GM18526 (cell line): ENCODE results near the gene FZR1.
A peak's percentile ranks its signal among the peaks of the same experiment; 100 is the strongest.

Experiments
- POLR2A ChIP-seq: IDR thresholded peaks from 3 replicates; pipeline ENCODE4 v1.6.1; 2011; ENCODE audit not compliant: insufficient read length; ENCODE audit errors: extremely low read depth

The FZR1 gene

DNA sequence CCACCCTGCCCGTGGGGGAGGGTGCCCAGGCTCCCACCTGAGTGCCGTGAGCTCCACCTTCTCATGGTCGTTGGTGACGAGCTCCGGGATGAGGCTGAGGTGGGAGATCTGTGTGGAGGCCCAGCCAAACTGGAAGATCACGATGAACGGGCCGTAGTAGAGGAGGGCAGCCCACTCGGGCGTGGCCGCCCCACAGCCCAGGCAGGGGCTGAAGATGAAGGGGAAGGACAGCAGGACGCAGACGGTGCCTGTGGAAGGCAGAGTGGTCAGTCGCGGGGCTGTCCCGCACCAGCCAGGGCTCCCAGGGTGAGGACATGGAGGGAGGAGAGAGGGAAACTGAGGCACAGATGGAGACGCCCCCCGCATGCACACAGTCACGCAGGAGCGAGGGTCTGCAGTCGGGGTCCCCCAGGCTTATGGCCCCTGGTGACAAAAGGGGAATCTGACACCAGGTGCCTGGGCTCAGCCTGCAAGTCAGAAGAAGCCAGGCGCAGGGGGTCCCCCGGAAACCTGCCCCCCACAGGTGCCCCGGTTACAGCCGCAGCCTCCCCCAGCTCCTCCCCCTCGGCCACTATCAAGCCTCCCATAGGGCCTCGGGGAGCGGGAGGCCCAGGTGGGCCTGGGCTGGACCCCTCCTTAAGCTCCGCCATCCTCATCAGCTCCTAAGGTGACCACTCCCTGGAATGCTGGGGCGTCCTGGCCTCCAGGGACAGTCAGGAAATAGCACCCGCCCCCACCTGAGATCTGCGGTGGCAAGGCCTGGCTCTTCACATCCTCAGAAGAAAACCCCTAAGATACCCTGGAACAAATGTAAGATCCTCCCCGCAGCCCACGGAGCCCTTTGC lies 45.1 kb downstream of the FZR1 start:
- no peak for TF ChIP-seq POLR2A

DNA sequence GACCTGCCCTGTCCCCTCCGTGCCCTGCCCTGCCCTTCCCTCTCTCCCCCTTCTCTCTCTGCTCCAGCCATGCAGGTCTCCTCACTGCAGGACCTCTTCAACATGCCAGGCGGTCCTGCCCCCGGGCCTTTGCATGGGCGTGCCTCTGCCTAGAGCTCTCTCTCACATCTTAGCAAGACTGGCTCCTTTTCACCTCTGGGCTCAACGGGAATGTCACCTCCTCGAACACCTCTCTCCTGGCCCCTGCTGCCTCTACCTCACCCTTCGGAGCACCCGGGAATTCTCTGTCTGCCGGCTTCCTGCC lies 45.6 kb downstream of the FZR1 start:
- no peak for TF ChIP-seq POLR2A

DNA sequence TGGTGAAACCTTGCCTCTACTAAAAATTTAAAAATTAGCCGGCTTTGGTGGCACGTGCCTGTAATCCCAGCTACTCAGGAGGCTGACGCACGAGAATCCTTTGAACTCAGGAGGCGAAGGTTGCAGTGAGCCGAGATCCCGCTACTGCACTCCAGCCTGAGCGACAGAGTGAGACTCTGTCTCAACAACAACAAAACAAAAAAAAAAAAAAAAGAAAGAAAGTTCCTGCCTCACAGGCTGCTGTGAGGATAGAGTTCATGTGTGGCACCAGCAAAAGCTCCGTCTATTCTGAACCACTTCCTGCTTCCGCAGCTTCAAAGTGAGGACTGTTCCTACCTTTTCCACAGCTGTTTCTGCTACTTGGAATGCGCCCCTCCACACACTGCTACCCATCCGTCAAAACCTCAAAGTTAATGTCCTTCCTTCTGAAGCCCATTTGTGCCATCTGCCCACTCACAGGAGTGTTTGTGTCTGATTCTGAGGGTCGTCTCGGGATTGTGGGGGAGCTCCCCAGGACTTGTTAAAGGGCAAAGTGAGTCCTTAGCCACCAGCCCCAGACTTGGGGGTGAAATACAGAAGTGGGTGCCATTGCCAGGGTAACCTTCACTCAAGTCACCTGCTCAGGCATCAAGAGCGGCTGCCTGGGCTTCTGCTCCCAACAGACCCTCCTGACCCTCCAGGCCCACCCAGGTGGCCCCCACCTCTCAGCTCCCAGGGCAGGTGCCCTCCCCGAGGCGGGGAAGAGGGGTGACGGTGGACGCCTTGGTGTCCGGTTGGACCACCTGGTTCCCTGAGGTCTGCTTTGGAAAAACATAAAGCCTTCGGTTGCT lies 48.4 kb downstream of the FZR1 start:
- TF ChIP-seq POLR2A, result no peak

DNA sequence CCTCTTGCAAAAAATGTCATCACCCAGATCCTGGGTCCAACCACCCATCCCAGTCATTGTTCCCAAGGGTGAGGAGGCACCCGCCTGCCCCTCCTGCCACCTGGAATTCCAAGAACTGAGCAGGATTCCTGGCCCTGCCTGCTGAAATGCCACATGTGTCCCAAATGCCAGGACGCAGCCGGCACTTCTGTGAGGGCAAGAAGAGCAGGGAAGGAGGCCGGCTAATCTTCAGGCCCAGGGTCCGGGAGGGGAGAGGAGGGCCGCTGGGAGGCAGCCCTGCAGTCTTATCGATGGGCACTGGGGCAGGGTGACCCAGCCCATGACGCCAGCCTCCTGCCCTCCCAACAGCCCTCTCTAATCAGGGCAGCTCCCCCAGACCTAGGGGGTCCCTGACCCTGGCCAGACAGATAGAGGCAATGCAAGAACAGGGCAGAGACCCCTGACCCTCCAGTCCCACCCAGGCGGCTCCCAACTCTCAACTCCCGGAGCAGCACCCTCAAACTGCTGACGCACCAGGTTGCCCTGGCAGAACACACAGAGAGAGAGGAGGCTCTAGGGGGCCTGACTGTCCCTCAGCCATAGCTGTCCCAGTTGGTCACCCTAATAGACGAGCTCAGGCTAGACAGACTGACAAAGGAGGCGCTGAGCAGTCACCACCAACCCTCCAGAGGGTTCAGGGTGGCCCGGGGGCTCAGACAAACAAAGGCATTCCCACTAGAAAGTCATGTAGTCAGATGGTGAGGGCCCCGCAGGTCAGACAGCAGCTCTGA lies 49.7 kb downstream of the FZR1 start:
- TF ChIP-seq POLR2A, result no peak

DNA sequence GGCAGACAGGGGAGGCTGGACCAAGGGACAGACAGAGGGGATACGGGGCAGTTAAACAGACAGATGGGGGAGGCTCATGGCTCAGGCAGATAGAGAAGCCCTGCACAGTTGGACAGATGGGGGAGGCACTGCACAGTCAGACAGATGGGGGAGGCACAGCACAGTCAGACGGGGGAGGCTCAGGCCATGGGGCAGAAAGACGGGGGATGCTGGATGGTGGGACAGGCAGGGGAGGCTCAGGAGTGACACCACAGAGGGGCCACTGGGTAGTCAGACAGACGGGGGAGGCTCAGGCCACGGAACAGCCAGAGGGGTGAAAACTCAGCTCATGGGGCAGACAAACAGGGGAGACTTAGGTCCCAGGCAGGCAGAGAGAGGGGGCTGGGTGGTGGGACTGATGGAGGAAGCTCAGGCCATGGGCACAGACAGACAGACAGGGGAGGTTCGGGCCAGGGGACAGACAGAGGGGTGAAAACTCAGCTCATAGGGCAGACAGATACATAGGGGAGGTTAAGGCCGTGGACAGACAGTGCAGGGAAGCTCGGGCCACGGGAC lies 50.4 kb downstream of the FZR1 start:
- no peak for TF ChIP-seq POLR2A

DNA sequence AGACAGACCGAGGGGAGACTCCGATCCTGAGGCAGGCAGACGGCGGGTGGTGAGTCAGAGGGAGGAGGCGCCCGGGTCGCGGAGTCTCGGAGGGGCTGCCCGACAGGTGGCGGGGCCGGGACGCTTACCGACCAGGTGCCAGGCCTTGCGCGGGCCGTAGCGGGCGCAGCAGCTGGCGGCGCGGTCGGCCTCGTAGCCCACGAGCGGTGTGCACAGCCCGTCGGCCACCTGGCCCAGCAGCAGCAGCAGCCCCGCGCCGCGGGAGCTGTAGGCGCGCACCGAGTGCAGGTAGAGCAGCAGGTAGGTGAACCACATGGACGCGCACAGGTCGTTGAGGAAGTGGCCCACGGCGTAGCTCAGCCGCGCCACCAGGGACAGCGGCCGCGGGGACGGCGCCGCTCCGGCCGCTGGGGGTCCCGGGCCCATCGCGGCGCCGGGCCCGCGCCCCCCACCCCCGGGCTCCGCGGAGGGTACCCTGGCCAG lies 50.9 kb downstream of the FZR1 start:
- TF ChIP-seq POLR2A, result no peak

DNA sequence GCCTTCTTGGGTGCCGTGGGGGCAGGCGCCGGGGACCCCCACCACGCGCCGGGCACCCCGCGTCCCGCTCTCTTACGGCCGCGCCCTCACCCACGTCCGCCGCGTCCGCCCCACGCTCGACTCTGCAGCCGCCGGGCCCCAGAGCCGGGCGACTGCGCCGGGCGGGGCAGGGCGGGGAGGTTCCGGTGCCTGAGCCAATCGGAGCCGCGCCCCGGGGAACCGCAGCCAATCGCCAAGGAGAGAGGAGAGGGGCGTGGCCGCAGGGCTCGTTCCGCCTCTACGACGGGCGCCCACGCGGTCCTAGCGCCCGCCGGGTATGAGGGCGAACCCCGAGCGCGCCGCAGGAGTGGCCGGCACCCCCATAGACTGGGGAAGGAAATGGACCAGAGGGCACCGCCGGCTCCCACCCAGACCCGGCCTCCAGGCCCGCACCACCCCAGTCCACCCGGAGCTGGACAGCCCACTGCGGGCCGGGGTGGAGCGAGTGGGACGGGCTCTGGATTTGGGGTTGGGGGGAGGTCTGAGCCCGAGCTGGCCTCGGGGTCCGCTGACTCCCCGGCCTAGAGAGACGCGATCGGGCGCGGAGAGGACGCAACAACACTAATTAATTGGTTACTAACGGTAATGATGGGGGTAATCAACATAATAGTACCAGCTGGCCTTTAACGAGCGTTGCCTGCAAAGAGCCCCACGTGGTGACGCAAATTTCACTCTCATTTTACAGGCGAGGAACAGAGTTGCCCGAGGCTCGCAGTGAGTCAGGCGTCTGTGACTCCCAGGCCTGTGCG lies 51.5 kb downstream of the FZR1 start, which contains the start of gene MFSD12:
TSS of gene MFSD12 (minus strand) at position 126 of the 788 bp plus-strand sequence. CDS start 183 bp downstream, outside the sequence.
- TF ChIP-seq POLR2A, result peak; percentile 81

DNA sequence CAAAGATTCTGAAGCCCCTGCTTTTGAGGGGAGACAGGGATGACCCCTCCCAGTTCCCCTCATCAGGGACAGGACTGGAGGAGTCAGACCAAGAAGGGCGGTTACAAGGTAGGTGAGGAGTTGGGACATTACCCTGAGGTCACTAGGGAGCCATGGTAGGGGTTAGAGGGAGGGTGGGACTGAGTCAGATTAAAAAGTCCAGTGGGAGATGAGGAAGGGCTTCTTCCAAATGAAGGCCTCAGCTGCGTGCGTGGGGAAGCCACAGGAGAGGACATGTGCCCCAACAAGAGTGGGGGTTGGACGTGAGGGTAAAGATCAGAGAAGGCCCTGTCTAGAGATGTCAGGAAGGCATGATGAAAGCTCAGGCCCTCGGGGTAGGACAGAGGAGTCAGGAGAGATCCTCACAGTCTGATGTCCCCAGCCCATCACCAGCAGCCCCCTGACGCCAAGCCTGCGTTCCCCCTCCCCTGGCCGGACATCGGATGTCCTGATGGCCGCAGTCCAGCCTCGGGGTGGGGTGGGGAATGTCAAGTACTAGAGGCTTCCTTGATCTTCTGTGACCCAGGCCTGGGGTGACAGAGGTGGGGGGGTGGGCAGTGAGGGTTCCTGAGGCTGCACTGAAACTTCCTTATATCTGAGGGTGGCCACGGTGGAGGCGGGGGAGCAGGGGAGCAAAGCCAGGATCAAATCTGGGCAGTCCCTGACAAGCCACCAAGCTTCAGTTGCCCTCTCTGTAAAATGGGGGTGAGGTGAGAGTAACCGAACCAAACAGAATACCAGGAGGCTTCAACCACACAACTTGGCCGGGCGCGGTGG lies 57.8 kb downstream of the FZR1 start:
- no peak for TF ChIP-seq POLR2A

DNA sequence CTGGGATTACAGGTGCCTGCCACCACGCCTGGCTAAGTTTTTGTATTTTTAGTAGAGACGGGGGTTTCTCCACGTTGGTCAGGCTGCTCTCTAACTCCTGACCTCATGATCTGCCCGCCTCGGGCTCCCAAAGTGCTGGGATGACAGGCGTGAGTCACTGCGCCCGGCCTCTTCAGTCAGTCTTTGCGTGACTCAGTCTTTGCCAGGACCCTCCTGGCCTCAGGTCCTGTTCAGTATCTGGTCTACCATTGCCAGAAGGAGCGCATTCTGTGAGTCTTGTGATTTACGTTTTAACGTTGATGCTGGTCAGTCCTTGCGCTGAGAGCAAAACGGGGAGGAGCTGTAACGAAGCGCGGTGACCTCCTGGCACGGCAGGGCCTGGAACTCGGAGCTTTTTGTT lies 59.0 kb downstream of the FZR1 start:
- TF ChIP-seq POLR2A, result no peak

DNA sequence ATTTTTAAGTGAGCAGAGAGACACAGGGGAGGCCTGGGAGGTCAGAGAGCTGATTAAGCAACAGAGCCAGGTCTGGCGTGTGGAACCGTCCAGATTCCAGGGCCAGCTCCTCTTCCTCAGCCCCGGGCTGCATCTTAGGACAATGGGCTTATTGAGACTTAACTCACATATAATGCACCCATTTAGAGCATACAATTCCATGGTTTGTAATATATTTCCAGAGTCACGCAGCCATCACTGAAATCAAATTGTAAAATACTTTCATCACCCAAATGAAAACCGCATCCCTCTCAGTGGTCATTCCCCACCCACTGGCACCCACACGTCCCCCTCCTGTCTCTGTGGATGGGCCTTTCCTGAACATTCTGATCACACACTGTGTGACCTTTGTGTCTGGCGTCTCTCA lies 64.5 kb downstream of the FZR1 start:
- no peak for TF ChIP-seq POLR2A

DNA sequence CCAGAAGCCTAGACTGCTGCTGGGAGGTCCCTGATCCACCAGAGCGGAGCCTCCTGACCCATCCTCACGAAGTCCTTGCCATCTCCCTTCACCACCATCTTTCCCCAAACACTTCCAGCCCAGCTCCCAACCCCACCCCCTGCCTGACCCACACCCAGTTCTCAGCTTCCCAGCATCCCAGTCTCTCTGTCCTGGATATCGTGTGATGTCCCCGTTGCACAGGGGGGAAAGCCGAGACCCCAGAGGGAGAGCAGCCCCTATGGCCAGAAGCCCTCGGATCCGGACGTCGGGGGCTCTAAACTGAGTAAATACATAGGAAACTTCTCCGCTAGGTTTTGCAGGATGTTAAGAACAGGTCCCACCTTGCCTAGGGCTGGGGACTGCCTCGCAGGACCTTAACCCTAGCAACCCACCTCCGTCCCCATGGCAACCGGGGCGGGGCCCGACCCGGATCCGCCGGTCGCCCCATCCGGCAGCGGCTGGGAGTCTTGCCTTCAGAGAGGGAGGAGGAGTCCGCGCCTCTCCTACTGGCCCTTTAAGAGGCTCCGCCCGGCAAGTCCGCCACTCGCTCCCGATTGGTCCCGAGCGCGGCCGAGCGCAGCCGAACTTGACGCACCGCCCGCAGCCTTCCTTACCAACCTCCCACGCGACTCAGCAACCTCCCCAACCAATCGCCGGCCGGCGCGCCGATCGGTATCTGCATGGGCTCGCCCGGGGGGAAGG lies 66.2 kb downstream of the FZR1 start:
- no peak for TF ChIP-seq POLR2A

DNA sequence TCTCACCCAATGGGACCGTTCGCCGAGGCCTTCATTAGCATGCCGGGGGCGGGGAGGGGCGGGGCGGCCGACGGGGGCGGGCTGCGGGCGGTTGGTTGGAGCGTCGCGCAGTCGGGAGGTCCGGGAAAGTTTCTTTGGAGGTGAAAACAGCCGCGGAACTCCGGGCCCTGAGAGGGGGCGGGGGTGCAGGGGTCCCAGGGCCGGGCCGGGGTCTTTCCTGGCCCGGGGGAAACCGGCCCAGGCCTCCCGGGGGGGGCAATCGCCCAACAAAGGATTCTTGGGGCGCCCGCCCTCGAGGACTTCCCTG lies 66.7 kb downstream of the FZR1 start, which contains the start of gene HMG20B:
TSS of gene HMG20B (plus strand) at position 90 of the 307 bp plus-strand sequence. CDS start 366 bp downstream, outside the sequence.
- TF ChIP-seq POLR2A, result no peak

DNA sequence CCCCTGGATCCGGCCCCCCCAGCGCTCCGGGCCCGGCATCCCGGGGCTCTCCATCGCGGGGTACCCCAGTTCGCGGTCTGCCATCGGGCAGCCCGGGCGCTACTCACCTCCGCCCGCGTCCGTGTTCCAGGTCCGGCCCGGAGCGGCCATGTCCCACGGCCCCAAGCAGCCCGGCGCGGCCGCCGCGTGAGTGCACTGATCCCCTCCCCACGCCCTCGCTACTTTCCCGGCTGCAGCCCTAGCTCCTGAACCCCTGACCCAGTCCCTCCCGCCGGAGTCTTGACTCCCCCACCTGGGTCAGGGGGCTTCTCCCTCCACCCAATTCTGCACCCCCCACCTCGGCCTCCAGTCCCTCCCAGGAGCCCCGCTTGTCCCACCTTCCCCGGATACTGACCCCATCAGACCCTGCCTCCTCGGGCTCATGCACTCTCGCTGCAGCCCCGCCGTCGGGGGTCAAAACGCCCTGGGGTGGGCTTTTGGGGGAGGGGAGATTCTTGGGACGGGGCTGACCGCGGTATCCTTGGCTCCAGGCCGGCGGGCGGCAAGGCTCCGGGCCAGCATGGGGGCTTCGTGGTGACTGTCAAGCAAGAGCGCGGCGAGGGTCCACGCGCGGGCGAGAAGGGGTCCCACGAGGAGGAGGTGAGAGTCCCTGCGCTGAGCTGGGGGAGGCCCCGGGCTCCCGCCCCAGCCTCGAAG lies 67.2 kb downstream of the FZR1 start:
- no peak for TF ChIP-seq POLR2A
